HG03175 (cell line): Measurements from ENCODE around the gene COX14.
"Not testable (repeated sequence)": the region's sequence is repeated elsewhere in the genome, so short reads cannot be mapped to it uniquely, and the experiment has no call there.

ENCODE experiments used
- ATAC-seq: cut with Tn5 transposase; IDR thresholded peaks from one replicate; pipeline ENCODE4 v1.9.1; 2021; ENCODE audit warnings: mild to moderate bottlenecking, moderate library complexity; ENCODE audit not compliant: unreplicated experiment

Gene COX14

DNA sequence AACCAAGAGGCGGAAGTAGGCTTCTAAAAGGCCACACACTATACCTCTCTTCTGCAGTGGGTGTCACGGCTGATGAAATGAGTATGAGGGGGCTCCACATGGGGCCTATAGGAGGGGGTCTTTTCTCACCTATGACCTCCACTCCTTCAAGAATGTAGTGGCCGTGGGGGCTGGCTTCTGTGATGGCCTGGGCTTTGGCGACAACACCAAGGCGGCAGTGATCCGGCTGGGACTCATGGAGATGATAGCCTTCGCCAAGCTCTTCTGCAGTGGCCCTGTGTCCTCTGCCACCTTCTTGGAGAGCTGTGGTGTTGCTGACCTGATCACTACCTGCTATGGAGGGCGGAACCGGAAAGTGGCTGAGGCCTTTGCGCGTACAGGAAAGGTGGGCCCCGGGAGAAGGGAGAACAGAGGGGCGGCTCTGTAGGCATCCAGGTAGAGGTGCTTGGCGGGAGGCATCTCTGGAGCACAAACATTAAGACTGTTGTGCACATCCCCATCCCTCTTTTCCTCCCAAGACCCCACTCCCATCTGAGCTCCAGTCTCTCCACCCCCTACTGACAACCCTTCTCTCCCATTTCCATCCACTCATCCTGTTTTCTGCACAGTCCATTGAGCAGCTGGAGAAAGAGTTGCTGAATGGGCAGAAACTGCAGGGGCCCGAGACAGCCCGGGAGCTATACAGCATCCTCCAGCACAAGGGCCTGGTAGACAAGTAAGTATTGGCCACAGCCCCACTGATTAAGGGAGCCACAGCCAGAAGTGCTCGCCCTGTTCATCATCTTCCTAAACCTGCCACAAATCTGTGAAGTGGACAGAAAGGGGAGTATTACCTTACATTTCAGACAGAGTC is 4.4 kb upstream of the COX14 start:
- no peak for ATAC-seq

DNA sequence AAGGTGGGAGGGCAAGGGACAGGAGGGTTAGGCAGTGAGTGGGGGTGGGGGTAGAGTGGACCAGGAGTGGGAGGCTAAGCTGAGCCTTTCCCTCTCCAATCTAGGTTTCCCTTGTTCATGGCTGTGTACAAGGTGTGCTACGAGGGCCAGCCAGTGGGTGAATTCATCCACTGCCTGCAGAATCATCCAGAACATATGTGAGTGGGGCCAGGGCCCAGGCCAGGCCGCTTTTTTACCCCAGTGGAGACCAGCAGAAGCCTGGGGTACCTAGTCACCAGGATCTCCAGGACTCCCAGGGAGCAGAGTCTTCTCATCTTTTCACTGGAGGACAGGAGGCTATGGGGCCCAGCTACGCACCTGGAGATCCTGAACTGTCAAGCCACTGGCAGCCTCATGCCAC is 2.7 kb upstream of the COX14 start:
- no peak for ATAC-seq

DNA sequence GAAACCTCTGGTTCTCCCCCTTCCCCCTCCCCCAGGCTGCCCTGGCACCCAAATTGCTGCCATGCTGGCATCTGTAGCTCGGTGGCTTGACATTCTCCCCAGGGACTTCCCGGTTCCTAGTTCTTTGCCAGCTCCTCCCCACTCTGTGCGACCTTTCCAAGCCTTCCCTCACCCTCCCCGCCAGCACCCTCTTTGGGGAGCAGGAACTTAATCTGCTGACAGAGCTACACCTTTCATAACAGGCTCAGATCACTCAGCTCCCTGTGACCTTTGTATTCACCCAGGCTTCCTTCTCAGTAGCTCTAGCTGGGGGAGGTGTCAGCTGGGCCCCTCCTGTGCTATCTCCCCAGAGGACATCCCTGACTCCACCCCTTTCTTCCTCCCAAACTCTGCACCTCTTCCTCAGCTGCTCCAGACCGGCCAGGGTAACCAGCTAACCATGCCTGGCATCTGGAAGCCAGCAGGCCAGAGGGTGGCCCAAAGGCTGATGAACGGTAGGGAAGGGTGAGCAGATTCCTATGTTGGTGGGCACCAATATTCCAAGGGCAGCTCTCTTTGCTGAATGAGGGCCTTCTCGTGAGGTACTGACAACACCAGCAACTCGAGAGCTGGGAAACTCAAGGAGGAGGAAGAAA is 1.8 kb upstream of the COX14 start:
- no peak for ATAC-seq

DNA sequence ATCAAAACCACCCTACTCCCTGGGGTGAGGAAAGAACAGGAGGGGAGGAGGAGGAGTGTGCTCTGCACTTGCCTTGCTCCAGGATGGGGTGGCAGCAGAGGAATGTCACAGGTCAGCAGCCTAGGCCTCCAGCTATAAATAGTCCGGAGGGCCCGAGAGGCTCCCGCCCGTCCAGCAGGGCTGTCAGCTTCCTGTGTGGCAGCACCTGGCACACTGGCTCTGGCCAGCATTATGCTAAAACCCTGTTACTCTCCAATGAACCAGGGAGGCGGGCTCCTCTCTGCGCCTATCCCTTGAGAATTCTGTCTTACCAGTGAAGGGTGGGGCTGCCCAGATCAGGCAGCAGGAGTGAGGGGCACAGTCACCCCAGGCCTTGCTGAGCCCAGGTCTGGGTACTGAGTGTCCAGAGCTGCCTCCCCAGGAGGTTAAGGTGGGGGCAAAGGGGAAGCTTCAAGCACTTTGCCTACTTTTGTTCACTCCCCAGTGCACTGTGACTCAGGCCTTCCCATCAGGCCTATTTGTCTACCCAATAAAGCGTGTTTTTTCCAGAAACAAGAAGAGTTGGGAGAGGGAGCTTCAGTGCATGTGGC is 1.2 kb upstream of the COX14 start:
- ATAC-seq: peak; percentile 12

DNA sequence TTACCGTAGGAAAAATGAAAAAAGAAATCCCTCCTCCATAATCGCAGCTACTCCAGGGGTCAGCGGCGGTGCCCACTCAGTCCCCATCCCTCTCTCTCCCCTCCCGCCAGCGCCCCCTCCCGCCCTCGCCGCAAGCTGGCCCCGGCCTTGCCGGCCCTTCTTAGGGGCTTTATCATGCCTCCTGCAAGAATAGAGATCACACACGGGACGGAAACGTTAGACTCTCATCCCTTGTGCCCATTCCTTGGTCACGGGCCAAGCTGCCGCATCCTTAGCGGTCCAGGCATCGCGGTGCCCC is 692 bp upstream of the COX14 start:
- ATAC-seq: no peak

DNA sequence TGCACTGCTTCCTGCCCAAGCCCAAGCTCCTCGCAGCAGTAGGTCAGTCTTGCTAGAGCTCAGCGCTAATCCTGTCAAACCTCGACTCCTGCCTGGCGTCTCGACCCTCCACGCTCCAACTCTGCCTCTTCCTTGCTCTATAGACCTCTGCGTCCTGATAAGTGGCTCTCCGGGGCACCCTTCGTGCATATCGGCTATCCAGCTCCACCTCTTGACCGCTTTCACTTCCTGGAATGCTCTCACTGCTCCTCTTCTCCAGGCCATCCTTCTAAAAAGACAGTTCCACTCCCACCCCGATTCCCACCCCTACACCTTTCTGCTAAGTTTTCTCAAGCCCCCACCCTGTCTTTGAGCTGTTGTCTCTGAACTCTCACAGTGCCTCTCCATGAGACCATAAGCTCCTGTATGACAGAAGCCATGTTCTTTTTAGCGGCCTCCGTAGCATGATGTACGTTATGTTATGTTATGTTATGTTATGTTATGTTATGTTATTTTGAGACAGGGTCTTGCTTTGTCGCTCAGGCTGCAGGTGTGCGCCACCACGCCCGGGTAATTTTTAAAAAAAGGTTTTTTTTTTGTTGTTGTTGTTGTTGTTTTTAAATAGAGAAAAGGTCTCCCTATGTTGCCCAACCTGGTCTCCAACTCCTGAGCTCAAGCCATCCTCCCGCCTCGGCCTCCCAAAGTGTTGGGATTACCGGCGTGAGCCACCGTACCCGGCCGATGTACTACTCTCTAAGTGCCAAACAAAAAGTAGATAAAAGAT is 601 bp downstream of the COX14 start:
- no peak for ATAC-seq

DNA sequence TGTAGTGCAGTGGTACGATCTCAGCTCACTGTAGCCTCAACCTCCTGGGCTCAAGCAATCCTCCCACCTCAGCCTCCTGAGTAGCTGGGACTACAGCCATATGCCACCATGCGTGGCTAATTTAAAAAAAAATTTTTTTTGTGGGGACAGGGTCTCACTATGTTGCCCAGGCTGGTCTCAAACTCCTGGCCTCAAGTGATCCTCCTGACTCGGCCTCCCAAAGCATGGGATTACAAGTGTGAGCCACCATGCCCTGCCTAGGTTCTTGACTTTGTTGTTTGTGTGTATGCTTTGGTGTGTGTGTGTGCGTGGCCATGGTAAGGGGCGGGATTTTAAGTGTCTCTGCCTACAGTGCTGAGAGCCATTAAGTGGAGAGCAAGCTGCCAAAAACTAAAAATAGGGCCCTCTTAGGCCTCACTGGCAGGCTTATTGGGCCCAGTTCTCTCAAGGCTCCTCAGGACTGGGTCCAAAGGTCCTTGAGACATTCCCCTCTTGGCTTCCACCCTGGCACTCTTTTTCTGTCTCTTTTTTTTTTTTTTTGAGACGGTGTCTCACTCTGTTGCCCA is 5.1 kb downstream of the COX14 start:
- ATAC-seq: no peak

DNA sequence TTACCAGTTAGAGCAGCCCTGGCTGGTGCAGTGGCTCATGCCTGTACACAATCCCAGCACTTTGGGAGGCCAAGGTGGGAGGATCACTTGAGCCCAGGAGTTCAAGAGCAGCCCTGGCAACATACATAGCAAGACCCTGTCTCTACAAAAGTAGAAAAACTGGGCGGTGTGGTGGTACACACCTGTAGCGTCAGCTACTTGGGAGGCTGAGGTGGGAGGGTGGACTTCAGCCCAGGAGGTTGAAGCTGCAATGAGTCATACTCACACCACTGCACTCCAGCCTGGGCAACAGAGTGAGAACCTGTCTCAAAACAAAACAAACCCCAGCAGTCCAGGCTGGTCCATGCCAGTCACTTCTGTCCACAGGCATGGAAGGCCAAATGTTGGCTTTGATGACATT is 7.4 kb downstream of the COX14 start:
- no peak for ATAC-seq

DNA sequence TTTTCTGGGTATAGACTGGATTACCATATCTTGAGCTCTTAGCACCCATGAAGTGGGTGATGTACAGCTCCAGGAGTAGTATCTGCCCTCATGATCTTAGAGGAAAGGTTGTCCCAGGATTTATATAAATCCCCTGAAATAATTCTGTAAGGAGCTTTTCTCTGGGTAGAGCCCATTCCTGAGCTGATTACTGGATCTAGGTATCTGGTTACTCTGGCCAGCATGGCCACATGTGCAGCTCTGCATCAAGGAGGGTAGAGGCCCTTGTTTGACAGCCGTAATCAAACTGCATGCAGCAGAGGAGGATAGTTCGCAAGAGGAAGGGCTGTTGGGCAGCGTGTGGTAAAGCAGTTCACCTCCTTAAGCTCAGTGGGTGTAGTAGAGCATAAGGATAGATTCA is 8.5 kb downstream of the COX14 start:
- ATAC-seq: no peak

DNA sequence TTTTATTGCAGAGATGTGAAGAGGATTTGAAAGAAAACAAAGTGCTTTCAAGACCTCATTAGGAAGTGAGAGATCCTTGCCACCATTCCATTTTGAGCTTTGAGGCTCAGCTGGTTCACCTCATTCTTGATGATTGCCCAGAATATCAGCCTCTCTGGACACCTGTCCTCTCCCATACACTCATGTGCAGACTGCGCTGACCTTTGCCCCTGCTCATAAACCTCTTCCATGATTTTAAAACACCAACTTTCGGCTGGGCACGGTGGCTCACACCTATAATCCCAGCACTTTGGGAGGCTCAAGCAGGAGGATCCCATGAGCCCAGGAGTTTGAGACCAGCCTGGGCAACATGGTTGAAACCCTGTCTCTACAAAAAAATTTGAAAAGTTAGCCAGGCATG is 8.9 kb downstream of the COX14 start:
- no peak for ATAC-seq

DNA sequence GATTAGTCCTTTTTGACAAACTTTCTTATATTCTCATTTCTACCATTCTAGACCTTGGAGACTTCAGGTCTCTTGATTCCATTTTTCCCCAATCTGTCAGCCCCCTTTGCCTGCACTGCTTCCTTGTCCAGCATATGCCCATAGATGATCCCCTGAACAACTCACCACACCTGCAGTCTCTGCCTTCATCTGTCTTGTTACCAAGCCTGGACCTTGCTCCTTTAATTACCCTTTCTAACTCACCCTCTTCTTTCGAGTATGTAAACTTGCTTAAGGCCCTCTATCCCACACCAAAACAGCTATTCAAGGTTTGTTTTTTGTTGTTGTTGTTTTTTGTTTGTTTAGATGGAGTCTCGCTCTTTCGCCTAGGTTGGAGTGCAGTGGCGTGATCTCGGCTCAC is 9.6 kb downstream of the COX14 start:
- no peak for ATAC-seq

DNA sequence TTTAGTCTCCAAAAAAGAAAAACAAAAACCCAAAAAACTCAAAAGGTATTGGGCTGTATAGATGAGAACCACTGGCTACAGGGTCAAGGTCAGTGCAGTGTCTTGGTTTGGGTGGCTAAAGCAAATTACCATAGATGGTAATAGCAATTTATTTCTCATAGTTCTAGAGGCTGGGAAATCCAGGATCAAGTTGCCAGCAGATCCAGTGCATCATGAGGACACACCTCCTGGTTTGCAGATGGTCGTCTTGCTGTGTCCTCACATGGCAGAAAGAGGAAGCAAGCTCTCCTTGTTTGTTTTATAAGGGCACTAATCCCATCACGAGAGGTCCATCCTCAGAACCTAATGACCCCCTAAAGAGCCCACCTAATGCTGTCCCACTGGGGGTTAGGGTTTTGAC is 11.2 kb downstream of the COX14 start:
- ATAC-seq: no peak

DNA sequence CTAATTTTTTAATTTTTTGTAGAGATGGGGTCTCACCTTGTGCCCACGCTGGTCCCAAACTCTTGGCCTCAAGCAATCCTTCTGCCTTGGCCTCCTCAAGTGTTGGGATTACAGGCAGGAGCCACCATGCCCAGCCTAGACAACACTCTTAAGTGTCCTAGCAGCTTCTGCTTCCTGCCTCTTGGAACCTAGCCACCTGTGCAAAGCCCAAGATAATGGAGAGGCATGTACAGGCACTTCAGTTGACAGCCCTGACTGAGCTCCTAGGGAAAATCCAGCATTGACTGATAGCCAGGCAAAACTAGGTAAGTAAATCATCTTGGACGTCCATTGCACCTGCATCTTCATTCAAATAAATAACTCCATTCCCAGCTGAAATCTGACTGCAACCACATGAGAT is 15.5 kb downstream of the COX14 start:
- no peak for ATAC-seq

DNA sequence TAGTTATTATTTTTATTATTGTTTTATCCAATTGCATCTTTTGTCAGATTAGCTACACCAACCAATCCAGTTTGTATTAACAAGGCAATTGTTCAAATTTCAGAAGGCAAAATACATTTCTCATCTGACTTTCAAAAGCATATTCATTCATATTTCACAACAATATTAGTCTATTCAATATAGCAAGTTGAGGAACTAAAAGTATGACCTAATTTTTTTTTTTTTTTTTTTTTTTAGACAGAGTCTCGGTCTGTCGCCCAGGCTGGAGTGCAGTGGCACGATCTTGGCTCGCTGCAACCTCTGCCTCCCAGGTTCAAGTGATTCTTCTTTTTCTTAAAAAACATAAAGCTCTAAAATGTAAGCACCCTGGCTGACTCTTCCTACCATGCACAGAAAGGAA is 17.3 kb downstream of the COX14 start:
- no peak for ATAC-seq

DNA sequence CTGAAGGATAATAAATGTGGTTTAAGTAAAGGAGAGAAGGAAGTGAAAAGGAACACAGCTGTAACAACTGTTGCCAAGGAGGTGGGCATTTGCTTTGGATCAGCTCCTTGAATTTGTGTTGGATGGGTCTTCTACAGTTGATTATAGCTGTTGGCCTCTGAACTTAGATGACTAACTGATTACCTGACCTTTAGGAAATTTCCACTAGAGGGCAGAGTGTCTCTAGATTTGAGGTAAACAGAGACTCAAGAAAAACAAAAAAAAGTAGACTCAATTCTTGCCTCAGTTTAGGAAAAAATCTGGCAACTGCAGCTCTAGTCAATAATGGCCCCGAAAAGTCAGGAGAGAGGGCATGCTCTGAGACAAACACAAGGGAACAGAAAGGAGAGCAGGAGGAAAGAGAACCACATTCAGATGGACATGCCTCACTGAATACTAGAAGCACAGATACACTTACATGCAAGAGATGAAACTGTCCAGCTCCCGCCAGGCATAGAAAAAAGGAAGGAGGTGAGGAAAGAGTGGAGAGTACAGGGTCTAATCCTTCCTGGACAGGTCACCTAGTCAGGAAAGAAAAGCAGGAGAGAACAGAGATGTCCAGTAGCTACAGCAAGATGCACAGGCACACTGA is 20.6 kb downstream of the COX14 start:
- no peak for ATAC-seq

DNA sequence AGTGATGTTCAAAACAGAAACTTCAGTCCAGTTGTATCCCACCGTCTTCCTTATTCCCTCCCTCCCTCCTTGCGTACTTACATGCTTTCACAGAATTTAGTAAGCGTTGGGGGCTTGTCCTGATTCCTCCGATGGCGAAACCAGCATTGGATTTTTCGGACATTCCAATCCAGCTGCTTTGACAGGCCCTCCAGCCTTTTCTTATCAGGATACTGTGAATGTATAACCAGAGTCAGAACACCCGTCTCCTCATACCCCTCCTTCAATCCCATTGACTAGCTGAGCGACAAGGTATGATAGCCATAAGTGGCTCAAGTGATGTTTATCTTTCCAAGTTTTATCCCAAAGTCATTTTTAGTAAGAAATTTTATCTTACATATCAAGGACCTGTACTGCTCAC is 31.0 kb downstream of the COX14 start:
- no peak for ATAC-seq

DNA sequence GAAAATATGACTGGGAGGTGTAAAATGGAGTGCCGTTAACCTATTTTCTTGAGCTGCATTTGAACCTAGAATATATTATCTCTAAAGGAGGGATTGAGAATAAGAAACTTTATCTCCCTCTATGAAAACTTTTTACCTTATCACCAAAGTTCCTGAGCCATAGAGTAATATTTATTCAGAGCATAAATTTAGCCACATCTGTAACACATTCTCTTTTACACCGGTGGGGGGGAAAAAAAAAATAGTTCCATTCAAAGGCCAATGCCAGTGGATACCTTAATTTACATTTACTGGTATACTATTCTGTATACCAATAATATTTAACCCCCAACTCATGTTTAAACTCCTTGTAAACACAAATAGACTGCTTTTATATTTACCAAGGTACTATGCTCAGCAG is 33.4 kb downstream of the COX14 start:
- ATAC-seq: no peak

DNA sequence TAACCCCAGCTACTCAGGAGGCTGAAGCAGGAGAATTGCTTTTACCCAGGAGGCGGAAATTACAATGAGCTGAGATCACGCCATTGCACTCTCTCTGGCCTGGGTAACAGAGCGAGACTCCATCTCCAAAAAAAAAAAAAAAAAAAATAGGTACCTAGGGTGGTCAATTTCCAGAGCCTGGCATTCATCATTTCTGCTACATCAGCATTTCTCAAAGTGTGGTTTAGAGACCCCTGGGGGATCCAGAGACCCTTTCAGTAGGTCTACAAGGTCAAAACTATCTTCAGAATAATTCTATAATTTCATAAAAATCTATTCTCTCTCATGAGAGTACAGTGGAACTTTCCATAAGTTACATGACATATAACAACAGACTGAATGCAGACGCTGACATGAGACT is 35.2 kb downstream of the COX14 start:
- no peak for ATAC-seq

DNA sequence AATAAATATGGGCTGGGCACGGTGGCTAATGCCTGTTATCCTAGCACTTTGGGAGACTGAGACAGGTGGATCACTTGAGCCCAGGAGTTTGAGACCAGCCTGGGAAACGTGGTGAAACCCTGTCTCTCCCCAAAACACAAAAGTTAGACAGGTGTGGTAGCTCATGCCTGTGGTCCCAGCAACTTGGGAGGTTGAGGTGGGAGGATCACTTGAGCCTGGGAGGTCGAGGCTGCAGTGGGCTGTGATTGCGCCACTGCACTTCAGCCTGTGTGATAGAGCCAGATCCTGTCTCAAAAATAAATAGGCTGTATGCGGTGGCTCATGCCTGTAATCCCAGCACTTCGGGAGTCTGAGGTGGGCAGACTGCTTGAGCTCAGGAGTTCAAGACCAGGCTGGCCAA is 36.0 kb downstream of the COX14 start:
- not testable (repeated sequence) for ATAC-seq

DNA sequence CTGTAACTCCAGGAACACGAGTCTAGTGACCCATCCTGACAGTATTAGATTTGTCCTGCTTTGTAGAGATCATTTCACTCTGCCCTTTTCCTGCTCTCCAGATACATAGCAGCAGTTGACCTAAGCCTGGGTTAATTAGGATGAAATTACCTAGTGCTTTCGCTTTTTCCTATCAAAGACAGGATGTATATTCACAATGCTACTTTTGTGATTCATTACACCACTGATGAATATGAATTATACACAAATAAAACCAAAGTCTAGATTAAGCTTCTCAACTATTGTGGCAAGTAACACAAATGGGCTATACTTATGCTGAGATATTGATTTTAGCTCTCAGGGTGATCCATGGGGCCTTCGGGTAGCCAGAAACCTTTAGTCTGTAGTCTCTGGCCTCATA is 37.3 kb downstream of the COX14 start:
- ATAC-seq: no peak
